BJ (cell line): ENCODE results near the gene DDX60. TPM values are rescaled to one million over a fixed set of nuclear protein-coding genes. Genes with fewer than 3 reads are reported as not detected.
"Not testable (repeated sequence)": the region's sequence is repeated elsewhere in the genome, so short reads cannot be mapped to it uniquely, and the experiment has no call there.

Experiments used
- CTCF ChIA-PET: fragments of 350-600 bp; formaldehyde crosslinking; extraction: SDS; loops from one replicate; lab custom pipeline; 2021; ENCODE audit warnings: antibody characterized with exemption, inconsistent platforms; lab: Yijun Ruan, JAX
- POLR2A ChIA-PET: fragments of 300-600 bp; sonication (Branson Sonifier 250); formaldehyde crosslinking; extraction: SDS; loops from one replicate; lab custom pipeline; 2021; ENCODE audit warnings: antibody characterized with exemption; lab: Charles Lee
- DNase-seq: peaks from one replicate; pipeline ENCODE4 v3.0.0-alpha.2; 2011; ENCODE audit warnings: low read depth
- H3K27me3 ChIP-seq: 2 replicates; pipeline ENCODE4 v1.6.0; 2011; ENCODE audit warnings: low read length; ENCODE audit not compliant: control insufficient read depth, insufficient read depth
- H3K36me3 ChIP-seq: 2 replicates; pipeline ENCODE4 v1.5.1; 2011; ENCODE audit warnings: low read length; ENCODE audit not compliant: control insufficient read depth, insufficient read depth
- H3K4me3 ChIP-seq: 2 replicates; pipeline ENCODE4 v1.5.1; 2011; ENCODE audit warnings: low read depth, mild to moderate bottlenecking, control low read depth, low read length
- CTCF ChIP-seq: IDR thresholded peaks from 2 replicates; pipeline ENCODE4 v1.5.1; 2011; ENCODE audit warnings: low read depth, mild to moderate bottlenecking, control low read depth, inconsistent platforms, low read length, moderate library complexity; ENCODE audit not compliant: insufficient read depth
- polyA plus RNA-seq: library from polyadenylated mRNA; depleted of rRNA; stranded (reverse); fragments of >200 nt; gene quantifications from 2 replicates; pipeline ENCODE4 v1.2.3, GENCODE V29; 2011

DDX60 gene
- polyA plus RNA-seq, 1 experiment = 2.7 TPM

GRCh38 chr4:168334053-168334452, 15.5 kb upstream of the DDX60 start:
- ChIA-PET CTCF (no interaction called here), POLR2A (no interaction called here)
- Histone ChIP-seq H3K4me3 (no peak overlapping the region), H3K36me3 (no peaks in the 10 kb centered on the region), H3K27me3 (no peaks in the 10 kb centered on the region)
- DNase-seq = no peak
- TF ChIP-seq CTCF = no peak

- DNase-seq, POLR2A ChIA-PET, H3K4me3 ChIP-seq, CTCF ChIA-PET, H3K27me3 ChIP-seq, H3K36me3 ChIP-seq: not testable (repeated sequence)
These were observed 12.0 kb upstream of the DDX60 start for GRCh38 chr4:168330575-168330974.

GRCh38 chr4:168325591-168325990, 7.0 kb upstream of the DDX60 start:
- POLR2A ChIA-PET = no interaction called here
- CTCF ChIA-PET = interaction anchor here (0.6 to 0.7 kb wide), 2 partner anchors 10 to 116 kb away, joined by 3 read pairs; no protein-coding TSS in a partner anchor
- TF ChIP-seq CTCF = no peak
- Histone ChIP-seq H3K36me3 (no peaks in the 10 kb centered on the region), H3K27me3 (no peaks in the 10 kb centered on the region), H3K4me3 (no peak overlapping the region)
- DNase-seq = no peak

- no peak overlapping the region for H3K4me3 ChIP-seq
- no peak for TF ChIP-seq CTCF
- no peaks in the 10 kb centered on the region for H3K27me3 ChIP-seq
- POLR2A ChIA-PET = interaction anchor here (0.7 kb wide), 1 partner anchor 153 kb away, joined by 4 read pairs; no protein-coding TSS in a partner anchor
- CTCF ChIA-PET = no interaction called here
- H3K36me3 ChIP-seq = no peaks in the 10 kb centered on the region
- no peak for DNase-seq
These were observed 2.5 kb upstream of the DDX60 start for GRCh38 chr4:168321006-168321405.

- Histone ChIP-seq H3K27me3 (no peaks in the 10 kb centered on the region), H3K4me3 (no peak overlapping the region), H3K36me3 (no peaks in the 10 kb centered on the region)
- POLR2A ChIA-PET = no interaction called here
- no peak for TF ChIP-seq CTCF
- DNase-seq = no peak
- CTCF ChIA-PET = interaction anchor here (0.7 kb wide), 1 partner anchor 177 kb away, joined by 3 read pairs; no protein-coding TSS in a partner anchor
These were observed 1.0 kb upstream of the DDX60 start for GRCh38 chr4:168319486-168320019.

- no peak overlapping the region; the same call in 1 of the 2 replicates for H3K4me3 ChIP-seq
- no peak for DNase-seq
- no peaks in the 10 kb centered on the region for H3K36me3 ChIP-seq
- no peaks in the 10 kb centered on the region for H3K27me3 ChIP-seq
- no peak for TF ChIP-seq CTCF
- POLR2A ChIA-PET = interaction anchor here (0.6 kb wide), 1 partner anchor 884 kb away, joined by 3 read pairs; no protein-coding TSS in a partner anchor
- CTCF ChIA-PET = interaction anchor here (0.8 to 1.9 kb wide), 5 partner anchors 9 to 63 kb away, joined by 3 to 10 read pairs (median 3); no protein-coding TSS in a partner anchor
These were observed 931 bp downstream of the DDX60 start for GRCh38 chr4:168317621-168318020.
